ENCODE measurements around the gene PTRH2. TPM values are rescaled to one million over a fixed set of nuclear protein-coding genes. Genes with fewer than 3 reads are reported as not detected.
"Not testable (repeated sequence)": the region's sequence is repeated elsewhere in the genome, so short reads cannot be mapped to it uniquely, and the experiment has no call there.

Gene PTRH2
- total RNA-seq: 10 to 100 TPM; 22.8 to 23.3 TPM

DNA sequence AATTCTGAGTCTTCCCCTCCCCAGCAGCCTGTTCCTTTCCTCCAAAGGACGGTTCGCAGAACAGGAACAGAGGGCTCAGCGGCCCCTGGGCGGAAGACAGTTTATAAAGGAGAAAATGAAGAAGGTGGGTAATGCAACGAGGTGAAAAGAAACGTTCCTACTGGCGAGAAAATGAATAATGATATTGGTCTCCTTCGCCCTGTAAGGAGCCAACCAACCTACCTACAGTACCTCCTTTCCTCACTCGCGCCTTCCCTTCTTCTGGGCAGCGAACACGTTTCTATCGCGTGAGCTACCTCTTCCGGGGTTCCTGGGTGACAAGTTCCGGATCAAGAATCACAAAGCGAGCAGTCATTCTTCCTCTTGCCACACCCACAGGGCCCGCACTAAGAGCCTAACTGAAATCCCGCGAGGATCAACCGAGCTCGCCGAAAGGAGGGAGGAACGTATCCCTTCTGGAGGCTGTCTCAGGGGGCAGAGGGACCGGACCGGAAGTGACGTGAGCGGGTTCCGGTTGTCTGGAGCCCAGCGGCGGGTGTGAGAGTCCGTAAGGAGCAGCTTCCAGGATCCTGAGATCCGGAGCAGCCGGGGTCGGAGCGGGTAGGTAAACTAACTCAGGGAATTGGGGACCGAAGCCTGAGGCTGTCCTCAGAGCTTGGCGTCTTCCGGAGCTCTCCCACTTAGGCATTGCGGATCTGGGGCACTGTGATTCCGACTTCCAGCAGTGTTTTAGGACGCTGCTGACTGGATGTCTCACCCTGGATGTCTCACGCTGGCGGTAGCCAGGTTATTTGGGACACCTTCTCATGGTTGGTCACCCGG, at the start of gene PTRH2, which contains the start of gene VMP1:
PTRH2 (minus strand) TSS at position 282 of the 822 bp plus-strand sequence. CDS start 9,452 bp downstream, outside the sequence.
VMP1 (plus strand) TSS at position 506 of the 822 bp plus-strand sequence. CDS start 23,793 bp downstream, outside the sequence.
- Mint-ChIP-seq H3K27me3 (no peaks in the 10 kb centered on the region), H3K9me3 (no peaks in the 10 kb centered on the region), H3K4me1 (peaks cover 49% of the 10 kb centered on the region)

DNA sequence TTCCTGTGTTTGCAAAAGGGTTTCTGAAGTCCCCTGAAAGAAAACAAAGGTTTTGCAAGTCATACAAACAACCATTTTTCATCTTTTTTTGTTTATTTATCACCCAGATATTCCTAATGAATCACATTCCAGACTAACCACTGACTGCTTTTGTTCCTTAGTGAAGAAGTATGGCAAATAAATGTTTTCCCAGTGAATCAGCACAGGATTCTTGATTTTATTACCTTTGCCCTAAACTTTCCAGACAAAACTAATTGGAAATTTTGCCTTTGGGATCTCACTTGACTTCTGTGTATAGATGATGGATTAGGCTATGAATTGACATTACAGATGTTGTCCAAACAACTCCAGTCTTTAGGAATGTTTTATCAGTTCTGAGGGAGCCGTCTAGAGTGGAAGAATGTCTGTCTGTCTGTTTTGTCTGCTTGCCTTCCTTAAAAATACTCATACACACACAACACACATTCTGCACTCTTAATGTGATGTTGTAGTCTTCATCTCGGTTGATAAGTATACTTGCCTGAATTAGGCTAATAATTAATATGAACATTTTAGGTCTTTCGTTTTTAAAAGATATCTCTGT, 49.1 kb upstream of the PTRH2 start:
- peaks cover 66% of the 10 kb centered on the region for H3K4me1 Mint-ChIP-seq
- DNase-seq: no peak
- POLR2A ChIA-PET: interaction anchor here (5.6 to 5.7 kb wide), 2 partner anchors 29 to 74 kb away, joined by 277 to 279 read pairs; no protein-coding TSS in a partner anchor
- peak overlapping the region; percentile 81 for H3K27ac Mint-ChIP-seq
- CTCF ChIA-PET: no interaction called here
- peaks cover 44% of the 10 kb centered on the region for H3K36me3 Mint-ChIP-seq (ENCODE audit: low read depth)
- no peaks in the 10 kb centered on the region for H3K27me3 Mint-ChIP-seq
- peaks cover 9% of the 10 kb centered on the region for H3K9me3 Mint-ChIP-seq
- no peak overlapping the region for H3K4me3 Mint-ChIP-seq

More for the DNA sequence above, at the start of gene PTRH2, which contains the start of gene VMP1:
- POLR2A ChIA-PET: interaction anchor here (0.7 to 3.7 kb wide), 28 partner anchors 9 to 552 kb away, joined by 3 to 50 read pairs (median 6); partner anchors contain the start of genes CLTC, DHX40, HEATR6 and PRR11
- H3K27ac Mint-ChIP-seq: peak within 1 kb of the TSS; percentile 91
- H3K36me3 Mint-ChIP-seq (ENCODE audit: low read depth): peaks cover 22% of the 10 kb centered on the region
- DNase-seq: peak; percentile 95
- CTCF ChIA-PET: interaction anchor here (0.9 to 2.2 kb wide), 10 partner anchors 32 to 378 kb away, joined by 3 to 7 read pairs (median 4); partner anchors contain the start of gene CLTC
- peak within 1 kb of the TSS; percentile 98 for H3K4me3 Mint-ChIP-seq

DNA sequence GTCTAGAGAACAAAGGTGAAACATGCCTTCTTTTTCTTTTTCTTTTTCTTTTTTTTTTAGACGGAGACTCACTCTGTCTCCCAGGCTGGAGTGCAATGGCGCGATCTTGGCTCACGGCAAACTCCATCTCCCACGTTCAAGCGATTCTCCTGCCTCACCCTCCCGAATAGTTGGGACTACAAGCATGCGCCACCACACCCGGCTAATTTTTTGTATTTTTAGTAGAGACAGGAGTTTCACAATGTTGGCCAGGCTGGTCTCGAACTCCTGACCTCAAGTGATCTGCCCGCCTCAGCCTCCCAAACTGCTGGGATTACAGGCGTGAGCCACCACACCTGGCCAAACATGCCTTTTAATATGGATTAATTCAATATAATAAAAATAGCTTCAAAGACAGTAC, 47.8 kb upstream of the PTRH2 start:
- H3K27me3 Mint-ChIP-seq, H3K9me3 Mint-ChIP-seq, H3K4me3 Mint-ChIP-seq, DNase-seq: not testable (repeated sequence)
- peaks cover 71% of the 10 kb centered on the region for H3K4me1 Mint-ChIP-seq
- H3K36me3 Mint-ChIP-seq (ENCODE audit: low read depth): peaks cover 36% of the 10 kb centered on the region
- ChIA-PET POLR2A (interaction anchor here (0.8 to 5.7 kb wide), 14 partner anchors 7 to 138 kb away, joined by 3 to 279 read pairs (median 10); partner anchors contain the start of genes CLTC, PTRH2, RPS6KB1 and TUBD1), CTCF (interaction anchor here (0.6 to 6.4 kb wide), 7 partner anchors 9 to 579 kb away, joined by 3 to 88 read pairs (median 35); no protein-coding TSS in a partner anchor)
- H3K27ac Mint-ChIP-seq: peak overlapping the region; percentile 81

DNA sequence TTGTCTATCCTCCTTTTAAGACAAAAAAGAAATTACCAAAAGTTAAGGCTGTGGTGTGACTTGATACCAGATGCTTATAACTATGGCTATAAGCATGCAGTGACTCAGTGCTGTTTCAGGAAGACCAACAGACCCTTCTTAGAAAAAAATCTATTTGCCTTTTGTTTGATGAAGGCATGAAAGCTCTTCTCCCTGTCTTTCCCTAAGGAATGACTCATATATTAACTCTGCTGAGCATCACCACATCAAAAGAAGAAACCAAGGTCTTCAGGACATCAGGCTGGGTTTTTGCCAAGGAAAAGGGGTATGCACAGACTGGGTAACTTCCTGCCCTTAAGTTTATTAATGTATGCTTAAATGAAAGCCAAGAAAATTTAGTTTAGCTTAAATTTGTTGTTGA, 47.3 kb upstream of the PTRH2 start:
- ChIA-PET CTCF (interaction anchor here (0.6 to 6.4 kb wide), 14 partner anchors 9 to 580 kb away, joined by 3 to 88 read pairs (median 10); no protein-coding TSS in a partner anchor), POLR2A (interaction anchor here (0.8 to 5.7 kb wide), 15 partner anchors 8 to 139 kb away, joined by 3 to 279 read pairs (median 9); partner anchors contain the start of genes CLTC, PTRH2, RPS6KB1 and TUBD1)
- Mint-ChIP-seq H3K9me3 (peaks cover 4% of the 10 kb centered on the region), H3K4me1 (peaks cover 71% of the 10 kb centered on the region), H3K27ac (peak overlapping the region; percentile 81), H3K4me3 (peak overlapping the region; percentile 35), H3K27me3 (no peaks in the 10 kb centered on the region), H3K36me3 (ENCODE audit: low read depth) (peaks cover 31% of the 10 kb centered on the region)
- DNase-seq: no peak

DNA sequence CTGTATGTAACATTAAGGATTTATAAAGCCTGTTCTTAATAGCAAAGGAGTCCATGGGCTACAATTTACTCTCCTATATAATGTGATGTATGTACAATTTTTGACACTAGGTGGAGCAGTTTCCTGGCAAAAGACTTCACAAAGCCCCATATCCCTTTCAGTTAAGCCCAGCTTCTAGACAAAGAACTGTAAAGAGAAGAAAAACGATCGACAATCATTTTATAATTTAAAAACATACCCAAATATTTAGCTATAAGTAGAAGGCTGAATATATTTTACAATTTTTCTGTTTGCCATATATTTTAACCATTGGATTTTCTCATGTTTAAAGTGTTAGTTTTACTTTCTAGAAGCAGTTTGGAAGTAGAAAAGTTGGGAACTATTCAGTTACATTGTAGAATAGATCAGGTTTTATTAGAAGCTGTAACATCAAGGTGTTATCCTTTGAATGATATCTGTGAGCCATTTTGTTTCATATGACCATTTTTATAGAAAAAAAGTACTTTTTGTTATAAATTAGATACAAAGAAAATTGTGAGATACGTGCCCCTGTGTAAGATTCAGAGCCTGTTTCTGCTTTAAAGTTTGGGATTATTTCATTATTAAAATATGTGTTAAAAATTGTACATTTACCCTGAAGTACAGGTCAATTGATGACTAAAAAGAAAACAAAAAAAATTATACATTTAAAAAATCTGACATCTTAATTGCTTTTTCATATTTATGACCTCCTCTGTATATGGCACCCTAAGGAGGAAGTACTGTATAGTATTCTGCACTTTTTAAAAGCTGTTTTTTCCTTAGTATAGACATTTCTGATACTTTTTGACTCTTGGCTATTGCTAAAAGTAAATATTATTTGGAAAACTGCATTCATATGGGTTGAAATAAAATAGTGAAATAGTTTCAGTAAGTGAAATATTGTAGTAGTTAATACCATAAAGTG, 46.6 kb upstream of the PTRH2 start:
- Mint-ChIP-seq H3K4me1 (peaks cover 71% of the 10 kb centered on the region), H3K4me3 (peak overlapping the region; percentile 35), H3K36me3 (ENCODE audit: low read depth) (peaks cover 23% of the 10 kb centered on the region), H3K27ac (peak overlapping the region; percentile 81), H3K27me3 (no peaks in the 10 kb centered on the region), H3K9me3 (no peaks in the 10 kb centered on the region)
- DNase-seq: no peak
- ChIA-PET POLR2A (interaction anchor here (0.6 to 5.7 kb wide), 16 partner anchors 9 to 139 kb away, joined by 3 to 279 read pairs (median 8); partner anchors contain the start of genes CLTC, PTRH2, RPS6KB1 and TUBD1), CTCF (interaction anchor here (0.7 to 6.4 kb wide), 19 partner anchors 10 to 283 kb away, joined by 3 to 88 read pairs (median 9); no protein-coding TSS in a partner anchor)

DNA sequence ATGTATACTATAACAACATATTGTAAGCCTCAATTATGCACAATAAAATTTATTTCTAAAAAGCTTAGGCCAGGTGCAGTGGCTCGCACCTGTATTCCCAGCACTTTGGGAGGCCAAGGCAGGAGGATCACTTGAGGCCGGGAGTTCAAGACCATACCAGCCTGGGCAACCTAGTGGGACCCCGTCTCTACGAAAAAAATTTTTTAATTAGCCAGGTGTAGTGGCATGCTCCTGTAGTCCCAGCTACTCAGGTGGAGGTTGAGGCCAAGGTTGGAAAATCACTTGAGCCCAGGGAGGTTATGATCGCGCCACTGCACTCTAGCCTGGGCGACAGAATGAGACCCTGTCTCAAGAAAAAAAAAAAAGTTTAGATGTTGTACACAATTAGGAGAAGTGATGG, 45.7 kb upstream of the PTRH2 start:
- H3K27me3 Mint-ChIP-seq: no peaks in the 10 kb centered on the region
- no peak for DNase-seq
- H3K27ac Mint-ChIP-seq: peak overlapping the region; percentile 81
- peaks cover 14% of the 10 kb centered on the region for H3K36me3 Mint-ChIP-seq (ENCODE audit: low read depth)
- no peaks in the 10 kb centered on the region for H3K9me3 Mint-ChIP-seq
- peaks cover 67% of the 10 kb centered on the region for H3K4me1 Mint-ChIP-seq
- H3K4me3 Mint-ChIP-seq: peak overlapping the region; percentile 35
- ChIA-PET POLR2A (interaction anchor here (0.5 to 5.7 kb wide), 12 partner anchors 10 to 718 kb away, joined by 3 to 279 read pairs (median 16); partner anchors contain the start of genes CLTC, PTRH2, RPS6KB1 and TUBD1), CTCF (interaction anchor here (0.8 to 6.4 kb wide), 16 partner anchors 10 to 284 kb away, joined by 3 to 88 read pairs (median 10); partner anchors contain the start of gene RNFT1)

DNA sequence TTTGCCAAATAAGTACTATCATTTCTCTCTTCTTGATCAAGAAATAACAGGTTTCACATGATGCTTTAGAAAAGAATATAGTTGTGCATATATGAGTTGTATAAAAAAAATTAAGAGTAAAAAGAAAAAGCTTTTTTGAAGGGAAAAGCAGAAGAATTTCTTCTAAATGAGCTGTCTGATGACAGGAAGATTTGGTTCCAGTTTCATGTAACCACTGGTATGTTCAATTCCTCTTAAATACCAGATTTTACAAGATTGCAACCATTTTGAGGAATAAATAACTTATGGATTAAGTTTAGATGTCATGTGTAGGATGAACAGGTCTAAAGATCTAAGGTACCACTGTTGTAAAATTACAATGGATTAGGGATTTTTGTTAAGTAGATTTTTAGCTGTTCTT, 45.2 kb upstream of the PTRH2 start:
- CTCF ChIA-PET: interaction anchor here (0.6 to 6.4 kb wide), 14 partner anchors 9 to 285 kb away, joined by 3 to 88 read pairs (median 7); partner anchors contain the start of gene RNFT1
- Mint-ChIP-seq H3K27me3 (no peaks in the 10 kb centered on the region), H3K4me1 (peaks cover 63% of the 10 kb centered on the region), H3K36me3 (ENCODE audit: low read depth) (peaks cover 11% of the 10 kb centered on the region), H3K9me3 (no peaks in the 10 kb centered on the region), H3K27ac (peak overlapping the region; percentile 91), H3K4me3 (peak overlapping the region; percentile 69)
- DNase-seq: no peak
- POLR2A ChIA-PET: interaction anchor here (0.5 to 5.7 kb wide), 12 partner anchors 10 to 719 kb away, joined by 3 to 279 read pairs (median 8); partner anchors contain the start of genes CLTC, PTRH2, RPS6KB1 and TUBD1

DNA sequence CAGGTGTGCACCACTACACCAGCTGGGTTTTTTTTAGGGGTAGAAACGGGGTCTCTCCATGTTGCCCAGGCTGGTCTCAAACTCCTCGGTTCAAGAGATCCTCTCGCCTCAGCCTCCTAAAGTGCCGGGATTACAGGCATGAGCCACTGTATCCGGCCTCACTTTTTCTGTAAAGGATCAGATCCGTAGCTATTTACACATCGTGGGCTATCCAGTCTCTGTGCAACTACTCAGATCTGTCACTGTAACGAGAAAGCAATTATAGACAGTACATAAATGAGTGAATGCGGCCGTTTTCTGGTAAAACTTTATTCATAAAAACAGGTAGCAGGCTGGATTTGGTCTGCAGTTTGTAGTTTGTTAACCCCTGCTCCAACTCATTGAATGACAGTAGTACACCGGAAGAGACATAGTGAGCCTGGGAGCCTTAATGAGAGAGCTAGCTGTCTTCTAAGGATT, 44.8 kb upstream of the PTRH2 start:
- CTCF ChIA-PET: interaction anchor here (0.6 to 6.4 kb wide), 14 partner anchors 8 to 285 kb away, joined by 3 to 88 read pairs (median 7); partner anchors contain the start of gene RNFT1
- Mint-ChIP-seq H3K4me3 (peak overlapping the region; percentile 69), H3K27me3 (no peaks in the 10 kb centered on the region), H3K4me1 (peaks cover 63% of the 10 kb centered on the region), H3K9me3 (no peaks in the 10 kb centered on the region), H3K27ac (peak overlapping the region; percentile 91), H3K36me3 (ENCODE audit: low read depth) (peaks cover 10% of the 10 kb centered on the region)
- POLR2A ChIA-PET: interaction anchor here (0.8 to 5.7 kb wide), 12 partner anchors 10 to 142 kb away, joined by 3 to 279 read pairs (median 8); partner anchors contain the start of genes CLTC, PTRH2, RPS6KB1 and TUBD1
- DNase-seq: peak; percentile 38

DNA sequence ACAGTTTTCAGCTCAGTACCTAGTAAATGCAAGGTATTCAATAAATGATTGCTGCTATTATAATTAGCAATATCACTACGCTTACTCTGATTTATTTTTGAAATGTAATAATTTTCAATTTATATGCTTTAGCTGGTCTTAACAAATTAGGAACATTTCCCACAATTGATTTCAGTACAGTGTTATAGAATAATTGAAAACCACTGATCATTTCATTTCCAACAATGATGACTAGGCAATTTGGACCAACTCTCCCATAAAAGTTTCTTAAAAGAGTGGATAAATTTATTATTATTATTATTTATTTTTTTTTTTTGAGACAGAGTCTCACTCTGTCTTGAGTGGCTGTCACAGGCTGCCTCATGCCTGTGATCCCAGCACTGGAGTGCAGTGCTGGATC, 41.4 kb upstream of the PTRH2 start:
- H3K27ac Mint-ChIP-seq: no peak overlapping the region
- CTCF ChIA-PET: interaction anchor here (0.9 to 3.3 kb wide), 5 partner anchors 14 to 288 kb away, joined by 3 to 11 read pairs (median 4); no protein-coding TSS in a partner anchor
- H3K4me3 Mint-ChIP-seq: no peak overlapping the region
- peaks cover 2% of the 10 kb centered on the region for H3K9me3 Mint-ChIP-seq
- no peak for DNase-seq
- peaks cover 41% of the 10 kb centered on the region for H3K4me1 Mint-ChIP-seq
- no peaks in the 10 kb centered on the region for H3K27me3 Mint-ChIP-seq
- peaks cover 3% of the 10 kb centered on the region for H3K36me3 Mint-ChIP-seq (ENCODE audit: low read depth)
- POLR2A ChIA-PET: interaction anchor here (0.8 to 1.6 kb wide), 2 partner anchors 37 to 145 kb away, joined by 3 to 5 read pairs; partner anchors contain the start of genes RPS6KB1 and TUBD1

DNA sequence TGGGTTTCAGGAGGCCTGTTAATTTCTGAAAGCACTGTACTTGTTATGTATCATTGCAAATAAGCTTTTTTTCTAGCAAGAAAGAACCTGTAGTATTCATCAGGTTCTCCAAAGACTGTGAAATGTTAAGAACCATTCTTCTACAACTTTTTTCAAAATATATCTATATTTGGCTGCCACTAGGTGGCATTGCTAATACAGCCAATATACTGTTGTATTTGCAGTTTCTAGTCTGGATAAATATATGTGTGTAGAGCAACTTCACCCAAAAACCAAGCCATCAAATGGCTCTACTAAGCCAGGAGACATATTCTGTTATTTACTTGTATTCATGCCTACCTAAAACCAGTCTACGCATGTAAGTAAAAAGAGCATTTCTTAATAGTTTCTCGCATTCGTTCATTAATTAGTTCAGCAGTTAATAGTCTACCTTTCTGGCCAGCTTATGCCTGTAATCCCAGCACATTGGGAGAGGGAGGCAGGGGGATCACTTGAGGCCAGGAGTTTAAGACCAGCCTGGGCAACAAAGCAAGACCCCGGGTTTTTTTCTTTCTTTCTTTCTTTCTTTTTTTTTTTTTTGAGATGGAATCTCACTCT, 39.7 kb upstream of the PTRH2 start:
- DNase-seq: no peak
- no peaks in the 10 kb centered on the region for H3K27me3 Mint-ChIP-seq
- H3K27ac Mint-ChIP-seq: no peak overlapping the region
- peaks cover 14% of the 10 kb centered on the region for H3K36me3 Mint-ChIP-seq (ENCODE audit: low read depth)
- ChIA-PET CTCF (interaction anchor here (0.7 to 2.3 kb wide), 13 partner anchors 11 to 305 kb away, joined by 3 to 9 read pairs (median 4); partner anchors contain the start of gene RNFT1), POLR2A (interaction anchor here (1.0 to 1.6 kb wide), 4 partner anchors 39 to 146 kb away, joined by 3 to 5 read pairs (median 4); partner anchors contain the start of genes RPS6KB1 and TUBD1)
- H3K4me3 Mint-ChIP-seq: no peak overlapping the region
- peaks cover 2% of the 10 kb centered on the region for H3K9me3 Mint-ChIP-seq
- peaks cover 26% of the 10 kb centered on the region for H3K4me1 Mint-ChIP-seq

Data from activated CD4-positive, alpha-beta memory T cell treated with anti-CD3 and anti-CD28 coated beads, Interleukin-2, amount 10 ng/mL, durations not matched to agents 7 days and 5 days (primary cell).